Smooth muscle cell (in vitro differentiated cells): ENCODE data around the gene HES5. TPM values are rescaled to one million over a fixed set of nuclear protein-coding genes. Genes with fewer than 3 reads are reported as not detected.

ENCODE experiments used
- DNase-seq: peaks from one replicate; lab custom pipeline; 2025; ENCODE audit not compliant: unreplicated experiment; lab: John Stamatoyannopoulos, UW
- H2AFZ ChIP-seq: fragments of 200-600 bp; sonication (generic); 2 replicates; pipeline ENCODE4 v1.6.0; 2016; ENCODE audit warnings: antibody characterized with exemption, low read depth, mild to moderate bottlenecking
- H3F3A ChIP-seq: fragments of 200-600 bp; sonication (generic); 2 replicates; pipeline ENCODE4 v1.6.0; 2017; ENCODE audit warnings: antibody characterized with exemption, low read depth
- H3K27ac ChIP-seq: fragments of 200-600 bp; sonication (generic); 2 replicates; pipeline ENCODE4 v1.5.1; 2016; ENCODE audit warnings: low read depth, mild to moderate bottlenecking
- H3K27me3 ChIP-seq: fragments of 200-600 bp; sonication (generic); 2 replicates; pipeline ENCODE4 v1.6.1; 2016; ENCODE audit warnings: low read depth, mild to moderate bottlenecking
- H3K36me3 ChIP-seq: fragments of 200-600 bp; sonication (generic); 2 replicates; pipeline ENCODE4 v1.5.1; 2016; ENCODE audit warnings: low read depth
- H3K4me1 ChIP-seq: fragments of 200-600 bp; sonication (generic); 2 replicates; pipeline ENCODE4 v1.5.1; 2016; ENCODE audit warnings: low read depth
- H3K4me2 ChIP-seq: fragments of 200-600 bp; sonication (generic); 2 replicates; pipeline ENCODE4 v1.6.0; 2016; ENCODE audit warnings: mild to moderate bottlenecking
- H3K4me3 ChIP-seq: fragments of 200-600 bp; sonication (generic); 2 replicates; pipeline ENCODE4 v1.5.1; 2016; ENCODE audit warnings: mild to moderate bottlenecking
- H3K79me2 ChIP-seq: fragments of 200-600 bp; sonication (generic); 2 replicates; pipeline ENCODE4 v1.6.0; 2016; ENCODE audit warnings: low read depth, mild to moderate bottlenecking
- H3K9ac ChIP-seq: fragments of 200-600 bp; sonication (generic); 2 replicates; pipeline ENCODE4 v1.6.0; 2016; ENCODE audit warnings: low read depth
- H3K9me3 ChIP-seq: fragments of 200-600 bp; sonication (generic); replicated peaks from 2 replicates; pipeline ENCODE4 v1.5.1; 2016; ENCODE audit warnings: low read depth
- H4K20me1 ChIP-seq: fragments of 200-600 bp; sonication (generic); 2 replicates; pipeline ENCODE4 v1.6.0; 2016; ENCODE audit warnings: low read depth
- WGBS: methylation state at CpG from one replicate; pipeline ENCODE4 v1.1.7; 2016; ENCODE audit warnings: low lambda C conversion rate; 5-methylcytosine and 5-hydroxymethylcytosine counted together
- polyA plus RNA-seq: library from polyadenylated mRNA; unstranded; fragments of >200 nt; fragmentation: Nextera tagmentation; extraction: Ambion mirVana; gene quantifications from 2 replicates; pipeline ENCODE4 v1.2.1, GENCODE V29; 2016
- total RNA-seq: library from RNA; depleted of rRNA; stranded (reverse); fragments of >200 nt; gene quantifications from 2 replicates; pipeline ENCODE4 v1.2.3, GENCODE V29; 2014
- TF ChIP-seq, protein P1 (sequence below): fragments of 200-600 bp; sonication (generic); IDR thresholded peaks from 2 replicates; pipeline ENCODE4 v1.5.1; 2017; ENCODE audit warnings: borderline replicate concordance, mild to moderate bottlenecking, antibody characterized with exemption; ENCODE audit not compliant: insufficient read depth, poor library complexity, severe bottlenecking

HES5 gene
- total and polyA plus RNA-seq, 2 experiments from 2014 or later: 1.6 to 1.7 TPM

DNA sequence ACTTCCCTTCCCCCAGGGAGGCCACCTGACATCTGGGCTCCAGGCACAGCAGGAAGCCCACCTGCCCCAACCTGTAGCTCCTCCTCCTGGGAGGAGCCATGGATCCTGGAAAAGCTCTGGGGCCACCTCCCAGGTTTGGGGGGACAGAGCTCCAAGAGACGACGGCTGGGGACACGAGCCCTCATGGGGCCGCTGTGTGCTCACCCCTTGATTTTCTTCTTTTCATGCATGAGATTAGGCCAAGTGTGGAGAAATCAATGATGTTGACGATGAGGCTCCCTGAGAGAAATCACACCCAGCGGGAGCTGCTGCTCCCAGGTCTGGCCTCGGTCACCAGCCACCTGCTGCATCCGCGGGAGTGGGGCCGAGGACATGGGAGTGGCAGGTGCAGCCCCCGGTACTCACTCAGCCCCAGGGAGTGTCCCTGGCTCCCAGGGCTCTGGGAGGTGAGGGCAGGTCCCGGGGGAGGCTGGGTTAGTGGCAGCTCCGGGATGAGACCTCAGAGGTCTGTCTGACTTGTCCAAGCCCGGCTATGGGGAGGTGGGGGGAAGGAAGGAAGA is 34.8 kb upstream of the HES5 start:
- 75% methylated on average over 14 of the region's 14 CpGs for WGBS
- Histone ChIP-seq H3K4me3 (no peak overlapping the region), H3K27me3 (no peaks in the 10 kb centered on the region), H4K20me1 (no peaks in the 10 kb centered on the region), H2AFZ (no peak overlapping the region), H3K36me3 (no peaks in the 10 kb centered on the region), H3K4me2 (no peak overlapping the region), H3K79me2 (no peaks in the 10 kb centered on the region), H3K9me3 (no peaks in the 10 kb centered on the region), H3F3A (no peaks in the 10 kb centered on the region), H3K9ac (no peak overlapping the region), H3K27ac (no peak overlapping the region), H3K4me1 (no peaks in the 10 kb centered on the region)
- TF ChIP-seq, protein P1, sequence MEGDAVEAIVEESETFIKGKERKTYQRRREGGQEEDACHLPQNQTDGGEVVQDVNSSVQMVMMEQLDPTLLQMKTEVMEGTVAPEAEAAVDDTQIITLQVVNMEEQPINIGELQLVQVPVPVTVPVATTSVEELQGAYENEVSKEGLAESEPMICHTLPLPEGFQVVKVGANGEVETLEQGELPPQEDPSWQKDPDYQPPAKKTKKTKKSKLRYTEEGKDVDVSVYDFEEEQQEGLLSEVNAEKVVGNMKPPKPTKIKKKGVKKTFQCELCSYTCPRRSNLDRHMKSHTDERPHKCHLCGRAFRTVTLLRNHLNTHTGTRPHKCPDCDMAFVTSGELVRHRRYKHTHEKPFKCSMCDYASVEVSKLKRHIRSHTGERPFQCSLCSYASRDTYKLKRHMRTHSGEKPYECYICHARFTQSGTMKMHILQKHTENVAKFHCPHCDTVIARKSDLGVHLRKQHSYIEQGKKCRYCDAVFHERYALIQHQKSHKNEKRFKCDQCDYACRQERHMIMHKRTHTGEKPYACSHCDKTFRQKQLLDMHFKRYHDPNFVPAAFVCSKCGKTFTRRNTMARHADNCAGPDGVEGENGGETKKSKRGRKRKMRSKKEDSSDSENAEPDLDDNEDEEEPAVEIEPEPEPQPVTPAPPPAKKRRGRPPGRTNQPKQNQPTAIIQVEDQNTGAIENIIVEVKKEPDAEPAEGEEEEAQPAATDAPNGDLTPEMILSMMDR: no peak
- no peak for DNase-seq

DNA sequence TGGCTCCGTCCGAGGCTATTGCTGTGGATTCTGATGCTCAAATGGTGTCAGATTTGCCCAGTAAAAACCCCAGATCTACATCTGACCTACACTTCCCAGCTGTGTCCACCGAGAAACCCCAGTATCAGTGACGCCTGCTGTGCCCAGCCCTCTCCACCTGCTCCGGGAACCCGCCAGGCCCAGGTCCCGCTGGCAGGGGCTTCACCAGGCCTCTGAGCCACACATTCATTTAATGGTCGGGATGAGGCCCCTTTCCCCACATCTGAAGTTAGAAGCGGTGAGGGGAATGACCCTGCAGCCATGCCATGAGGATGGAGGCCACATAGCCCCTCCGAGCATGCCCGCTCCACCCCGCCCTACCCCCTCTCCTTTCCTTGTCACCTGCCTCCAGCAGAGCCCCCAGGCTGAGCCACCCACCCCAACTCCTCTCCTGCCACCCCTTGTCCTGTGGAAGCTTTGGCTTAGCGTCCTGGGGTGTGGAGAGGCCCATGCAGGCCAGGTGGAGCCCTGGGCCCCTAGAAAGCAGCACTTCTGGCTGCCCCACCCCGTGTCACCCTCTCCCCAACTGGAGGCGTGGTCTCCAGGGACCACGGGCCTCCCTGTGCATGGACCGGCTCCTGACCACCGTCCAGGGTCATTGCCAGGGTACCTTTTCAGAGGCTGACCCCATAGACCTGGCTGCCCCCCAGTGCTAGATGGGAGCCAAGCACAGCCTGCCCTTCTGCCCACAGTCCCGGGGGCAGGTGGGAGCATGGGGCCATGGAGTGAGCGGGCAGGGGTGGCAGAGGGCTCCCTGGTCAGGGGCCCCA is 34.1 kb upstream of the HES5 start:
- TF ChIP-seq, protein P1: no peak
- Histone ChIP-seq H3K27me3 (no peaks in the 10 kb centered on the region), H3K79me2 (no peaks in the 10 kb centered on the region), H3K9me3 (no peaks in the 10 kb centered on the region), H2AFZ (no peak overlapping the region), H3K4me3 (no peak overlapping the region), H3K36me3 (no peaks in the 10 kb centered on the region), H3K4me1 (no peaks in the 10 kb centered on the region), H3K4me2 (no peak overlapping the region), H3F3A (no peaks in the 10 kb centered on the region), H3K9ac (no peak overlapping the region), H4K20me1 (no peaks in the 10 kb centered on the region), H3K27ac (no peak overlapping the region)
- WGBS: 86% methylated on average over 17 of the region's 20 CpGs
- DNase-seq: no peak

DNA sequence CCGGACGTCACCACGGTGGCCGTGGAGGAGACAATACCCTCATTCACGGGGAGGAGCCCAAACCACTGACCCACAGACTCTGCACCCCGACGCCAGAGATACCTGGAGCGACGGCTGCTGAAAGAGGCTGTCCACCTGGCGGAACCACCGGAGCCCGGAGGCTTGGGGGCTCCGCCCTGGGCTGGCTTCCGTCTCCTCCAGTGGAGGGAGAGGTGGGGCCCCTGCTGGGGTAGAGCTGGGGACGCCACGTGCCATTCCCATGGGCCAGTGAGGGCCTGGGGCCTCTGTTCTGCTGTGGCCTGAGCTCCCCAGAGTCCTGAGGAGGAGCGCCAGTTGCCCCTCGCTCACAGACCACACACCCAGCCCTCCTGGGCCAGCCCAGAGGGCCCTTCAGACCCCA is 33.1 kb upstream of the HES5 start:
- H3K27ac ChIP-seq: no peak overlapping the region
- H3K27me3 ChIP-seq: no peaks in the 10 kb centered on the region
- H3K36me3 ChIP-seq: no peaks in the 10 kb centered on the region
- TF ChIP-seq, protein P1: no peak
- H4K20me1 ChIP-seq: no peaks in the 10 kb centered on the region
- 91% methylated on average over 18 of the region's 18 CpGs for WGBS
- H3K9ac ChIP-seq: no peak overlapping the region
- H3F3A ChIP-seq: no peaks in the 10 kb centered on the region
- no peak overlapping the region for H3K4me3 ChIP-seq
- H3K4me2 ChIP-seq: no peak overlapping the region
- no peak overlapping the region for H2AFZ ChIP-seq
- DNase-seq: no peak
- no peaks in the 10 kb centered on the region for H3K9me3 ChIP-seq
- H3K79me2 ChIP-seq: no peaks in the 10 kb centered on the region
- H3K4me1 ChIP-seq: no peaks in the 10 kb centered on the region
